Stomach (tissue), 19 donors: ENCODE results near the gene XRCC4. TPM values are rescaled to one million over a fixed set of nuclear protein-coding genes. Genes with fewer than 3 reads are reported as not detected.

Source experiments
- DNase-seq, 2 donors: peaks; one replicate each; pipeline versions ENCODE4 v3.0.0 to v3.0.0-alpha.2; 2013 to 2019
- H3K27ac ChIP-seq, 5 donors: fragments of 200-600 bp in 4 of 5; sonication (generic) in 4 of 5; one replicate each; pipeline ENCODE4 v1.5.1; 2013 to 2019; ENCODE audit warnings: mild to moderate bottlenecking in 1 of 5, moderate library complexity in 1 of 5
- H3K27me3 ChIP-seq, 3 donors: fragments of 200-600 bp; sonication (generic); one replicate each; pipeline ENCODE4 v1.5.1; 2017 to 2019; ENCODE audit warnings: mixed run types in 1 of 3
- H3K36me3 ChIP-seq, 4 donors: fragments of 200-600 bp; sonication (generic); 1 replicate in 3 of 4; 2 replicates in 1 of 4; pipeline ENCODE4 v1.5.1; 2016 to 2019
- H3K4me1 ChIP-seq, 4 donors: fragments of 200-600 bp; sonication (generic); one replicate each; pipeline ENCODE4 v1.5.1; 2016 to 2019
- H3K4me3 ChIP-seq, 4 donors: fragments of 200-600 bp; sonication (generic) in 3 of 4; one replicate each; pipeline ENCODE4 v1.5.1; 2016 to 2019; ENCODE audit warnings: mild to moderate bottlenecking in 1 of 4
- H3K9me3 ChIP-seq, 4 donors: fragments of 200-600 bp; sonication (generic); one replicate each; pipeline ENCODE4 v1.5.1; 2016 to 2019
- CTCF ChIP-seq, 7 experiments: fragments of 450-650 bp in 4 of 7; fragments of 200-600 bp in 3 of 7; sonication (generic) in 3 of 7; IDR thresholded peaks; one replicate each; pipeline ENCODE4 v1.5.1; 2016 to 2019; ENCODE audit warnings: antibody characterized with exemption in 7 of 7, control low read depth in 2 of 7, mild to moderate bottlenecking in 1 of 7
- EP300 ChIP-seq: sonication (generic); formaldehyde crosslinking; IDR thresholded peaks from one replicate; pipeline ENCODE4 v1.6.1; 2017; ENCODE audit warnings: antibody characterized with exemption
- POLR2A ChIP-seq, 4 donors: fragments of 450-650 bp; IDR thresholded peaks; one replicate each; pipeline ENCODE4 v1.6.1; 2016; ENCODE audit warnings: antibody characterized with exemption in 4 of 4, control low read depth in 2 of 4, mild to moderate bottlenecking in 1 of 4, moderate library complexity in 1 of 4
- POLR2AphosphoS5 ChIP-seq, 3 donors: sonication (generic); formaldehyde crosslinking; IDR thresholded peaks; one replicate each; pipeline ENCODE4 v1.6.1; 2016; ENCODE audit warnings: antibody characterized with exemption in 3 of 3
- WGBS, 5 donors: extraction: QIAGEN DNeasy Blood & Tissue Kit in 3 of 5; methylation state at CpG; one replicate each; pipeline versions ENCODE4 v1.1.5 to v1.1.7; 2013 to 2018; 5-methylcytosine and 5-hydroxymethylcytosine counted together
- intact Hi-C: fragments of 100-400 bp; cut with DNase I; formaldehyde crosslinking; loops from one replicate; pipeline ENCODE4 v1.15.1; 2023; ENCODE audit warnings: low total_unique reads
- long read RNA-seq, 10 donors: transcript quantifications; one replicate each; lab custom pipeline, GENCODE V29; 2026
- polyA plus RNA-seq, 3 donors: library from polyadenylated mRNA; stranded (reverse); fragments of 200-250 nt; gene quantifications; one replicate each; pipeline ENCODE4 v1.2.3, GENCODE V29; 2013
- total RNA-seq, 5 donors: library from RNA; depleted of rRNA; stranded (reverse); fragments of >200 nt; gene quantifications; one replicate each; pipeline versions ENCODE4 v1.1.0 to v1.2.3, GENCODE V29; 2014 to 2016
- donor health status: healthy with polysubstance abuse.
- donor health status: Bipolar disorder and iron deficiency.
- donor health status: healthy.

Gene XRCC4
- total RNA-seq (10 to 100 TPM in 2 of 5 donors, 1 to 10 TPM in 1, under 1 TPM in 1, not detected in 1; 0.45 to 14.2 (median 10.9) TPM), polyA plus RNA-seq (1 to 10 TPM; 3.9 to 8.4 (median 6.2) TPM)
- long read RNA-seq, donor 1, result 0 reads
- long read RNA-seq, donor 2, partial matches to known transcripts, result 26 of 27 reads
- long read RNA-seq, donor 2, other reads (novel, unspliced or antisense), result 0 of 27 reads
- long read RNA-seq, donor 3, result 0 reads
- long read RNA-seq, donor 4, result 0 reads
- long read RNA-seq, donor 5, partial matches to known transcripts, result 0 of 5 reads
- long read RNA-seq, donor 5, other reads (novel, unspliced or antisense), result 0 of 5 reads
- long read RNA-seq, donor 6, transcript XRCC4-202 (8 exons, 1,579 nt), result major isoform, 5 of 6 reads
- long read RNA-seq, donor 6, partial matches to known transcripts, result 0 of 6 reads
- long read RNA-seq, donor 6, other reads (novel, unspliced or antisense), result 0 of 6 reads
- long read RNA-seq, donor 7, partial matches to known transcripts, result 0 of 4 reads
- long read RNA-seq, donor 7, other reads (novel, unspliced or antisense), result 0 of 4 reads
- long read RNA-seq, donor 8, result 0 reads
- long read RNA-seq, donor 9, partial matches to known transcripts, result 0 of 1 reads
- long read RNA-seq, donor 9, other reads (novel, unspliced or antisense), result 0 of 1 reads
- long read RNA-seq, donor 10, partial matches to known transcripts, result 0 of 1 reads
- long read RNA-seq, donor 10, other reads (novel, unspliced or antisense), result 0 of 1 reads

- H3K9me3 ChIP-seq, result no peaks in the 10 kb centered on the region
- DNase-seq, result peak; percentile 96 to 99
- intact Hi-C loops, result no loop called here
- peak within 1 kb of the TSS; percentile 82 to 93 (median 88) for H3K27ac ChIP-seq
- H3K4me1 ChIP-seq, result peaks cover 23 to 54% (median 41%) of the 10 kb centered on the region in 4 donors
- 0% methylated on average over 33 to 44 of the region's 44 CpGs for WGBS, 5 donors
- peak within 1 kb of the TSS; percentile 69 to 89 (median 85) for H3K4me3 ChIP-seq
- no peaks in the 10 kb centered on the region for H3K36me3 ChIP-seq
- TF ChIP-seq EP300, result no peak
- TF ChIP-seq CTCF (IDR thresholded peaks at IDR 0.05), result no peak
- peak; percentile 28 to 98 (median 97) for TF ChIP-seq POLR2AphosphoS5 (IDR thresholded peaks at IDR 0.05)
- TF ChIP-seq POLR2A (IDR thresholded peaks at IDR 0.05), result peak in 2 of 4 donors; percentile 27 to 69
- no peaks in the 10 kb centered on the region for H3K27me3 ChIP-seq
Observed at GRCh38 chr5:83076742-83077661, at the start of gene XRCC4, which contains the start of gene TMEM167A. Gene XRCC4, plus strand, starts transcription at chr5:83077547. Its CDS starts 27,373 bp downstream, at chr5:83104920. Gene TMEM167A, minus strand, starts transcription at chr5:83077394. Its CDS starts 71 bp downstream, at chr5:83077323.

- H3K36me3 ChIP-seq, result no peaks in the 10 kb centered on the region
- no peak for DNase-seq
- no peaks in the 10 kb centered on the region for H3K4me1 ChIP-seq
- no peaks in the 10 kb centered on the region for H3K27me3 ChIP-seq
- intact Hi-C loops, result no loop called here
- no peaks in the 10 kb centered on the region for H3K9me3 ChIP-seq
- 91 to 100% (median 97%) methylated on average over 2 of the region's 2 CpGs for WGBS, 5 donors
- TF ChIP-seq POLR2A (IDR thresholded peaks at IDR 0.05), result no peak
- no peak for TF ChIP-seq POLR2AphosphoS5 (IDR thresholded peaks at IDR 0.05)
- TF ChIP-seq CTCF (IDR thresholded peaks at IDR 0.05), result no peak
- TF ChIP-seq EP300, result no peak
- H3K27ac ChIP-seq, result no peak overlapping the region
- no peak overlapping the region for H3K4me3 ChIP-seq
Observed at GRCh38 chr5:83029912-83030311, 47.4 kb upstream of the XRCC4 start.

DNA sequence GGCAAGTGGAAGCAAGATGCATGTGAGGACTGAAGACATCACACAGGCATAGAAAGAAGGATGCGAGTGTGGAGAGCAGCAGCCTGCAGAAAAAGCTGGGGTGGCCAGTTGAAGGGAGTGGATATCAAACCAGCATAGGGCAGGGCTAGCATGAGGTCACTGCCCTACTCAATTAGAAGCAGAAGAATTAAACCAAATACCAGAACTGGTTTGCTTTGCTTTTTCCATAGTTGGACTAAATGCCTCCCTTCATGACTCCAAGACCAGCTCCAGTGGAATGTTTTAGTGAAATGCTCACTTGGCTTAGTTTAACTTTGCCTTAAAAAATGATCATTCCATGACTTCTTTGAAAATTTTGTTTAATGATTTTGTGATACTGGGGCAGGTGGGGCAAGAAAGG, 46.0 kb upstream of the XRCC4 start:
- Histone ChIP-seq H3K9me3 (no peaks in the 10 kb centered on the region), H3K27ac (no peak overlapping the region), H3K36me3 (no peaks in the 10 kb centered on the region), H3K4me1 (peaks cover 0 to 9% (median 4%) of the 10 kb centered on the region in 4 donors), H3K4me3 (no peak overlapping the region), H3K27me3 (no peaks in the 10 kb centered on the region)
- no peak for TF ChIP-seq EP300
- TF ChIP-seq CTCF (IDR thresholded peaks at IDR 0.05), result no peak
- no peak for TF ChIP-seq POLR2A (IDR thresholded peaks at IDR 0.05)
- TF ChIP-seq POLR2AphosphoS5 (IDR thresholded peaks at IDR 0.05), result no peak
- intact Hi-C loops, result no loop called here
- 81 to 92% (median 92%) methylated on average over 1 of the region's 1 CpG for WGBS, 5 donors
- DNase-seq, result no peak

- intact Hi-C loops, result no loop called here
- H3K36me3 ChIP-seq, result no peaks in the 10 kb centered on the region
- DNase-seq, result no peak
- H3K27ac ChIP-seq, result no peak overlapping the region
- H3K9me3 ChIP-seq, result no peaks in the 10 kb centered on the region
- peaks cover 0 to 9% (median 4%) of the 10 kb centered on the region in 4 donors for H3K4me1 ChIP-seq
- WGBS, 5 donors, result 69 to 74% (median 72%) methylated on average over 3 of the region's 3 CpGs
- TF ChIP-seq POLR2AphosphoS5 (IDR thresholded peaks at IDR 0.05) (no peak), EP300 (no peak), CTCF (IDR thresholded peaks at IDR 0.05) (no peak), POLR2A (IDR thresholded peaks at IDR 0.05) (no peak)
- no peaks in the 10 kb centered on the region for H3K27me3 ChIP-seq
- H3K4me3 ChIP-seq, result no peak overlapping the region
Observed at GRCh38 chr5:83034036-83034435, 43.3 kb upstream of the XRCC4 start.
